HEK293 (cell line): Measurements from ENCODE around the gene FRG2C.
"Not testable (repeated sequence)": the region's sequence is repeated elsewhere in the genome, so short reads cannot be mapped to it uniquely, and the experiment has no call there.

Experiments
- CTCF ChIA-PET: fragments of 350-600 bp; formaldehyde crosslinking; extraction: SDS; loops from one replicate; lab custom pipeline; 2021; ENCODE audit warnings: antibody characterized with exemption; lab: Yijun Ruan, JAX
- POLR2A ChIA-PET: fragments of 300-600 bp; formaldehyde crosslinking; extraction: SDS; loops from one replicate; lab custom pipeline; 2020; ENCODE audit warnings: antibody characterized with exemption, inconsistent platforms; lab: Yijun Ruan, JAX
- H3K27ac ChIP-seq: fragments of 200-500 bp; sonication (Bioruptor generic); 2 replicates; pipeline ENCODE4 v1.5.1; 2014; ENCODE audit warnings: low read depth, low read length, control low read depth, inconsistent platforms; ENCODE audit errors: extremely low read depth
- H3K36me3 ChIP-seq, 2 experiments: fragments of 200-500 bp in 1 of 2; sonication (Bioruptor generic) in 1 of 2; 1 replicate in 1 of 2; 2 replicates in 1 of 2; pipeline ENCODE4 v1.5.1; 2014 to 2017; ENCODE audit warnings: inconsistent platforms in 2 of 2, low read length in 2 of 2; ENCODE audit not compliant: control insufficient read depth in 2 of 2, insufficient read depth in 1 of 2
- H3K4me1 ChIP-seq: fragments of 200-500 bp; sonication (Bioruptor generic); 2 replicates; pipeline ENCODE4 v1.5.1; 2014; ENCODE audit warnings: mild to moderate bottlenecking, low read length, inconsistent platforms; ENCODE audit not compliant: control insufficient read depth, insufficient read depth
- H3K4me3 ChIP-seq: 2 replicates; pipeline ENCODE4 v1.5.1; 2011; ENCODE audit warnings: low read depth, mild to moderate bottlenecking, control low read depth, low read length, moderate library complexity
- H3K9me3 ChIP-seq: fragments of 200-500 bp; sonication (Bioruptor generic); 2 replicates; pipeline ENCODE4 v1.5.1; 2014; ENCODE audit warnings: low read depth, low read length, inconsistent platforms; ENCODE audit not compliant: control insufficient read depth, insufficient read depth
- KLF16 ChIP-seq: fragments of 450-650 bp; formaldehyde crosslinking; IDR thresholded peaks from 2 replicates; pipeline ENCODE4 v1.5.1; 2017; ENCODE audit warnings: missing biosample characterization, missing genetic modification characterization
- KLF17 ChIP-seq: fragments of 450-650 bp; formaldehyde crosslinking; IDR thresholded peaks from 2 replicates; pipeline ENCODE4 v1.5.1; 2016; ENCODE audit warnings: missing biosample characterization, missing genetic modification characterization
- OVOL3 ChIP-seq: fragments of 450-650 bp; formaldehyde crosslinking; IDR thresholded peaks from 2 replicates; pipeline ENCODE4 v1.5.1; 2016; ENCODE audit warnings: missing biosample characterization, missing genetic modification characterization
- ZIC2 ChIP-seq: fragments of 450-650 bp; formaldehyde crosslinking; IDR thresholded peaks from 2 replicates; pipeline ENCODE4 v1.5.1; 2016; ENCODE audit warnings: missing biosample characterization, missing genetic modification characterization
- ZNF138 ChIP-seq: fragments of 450-650 bp; formaldehyde crosslinking; IDR thresholded peaks from 2 replicates; pipeline ENCODE4 v1.5.1; 2016; ENCODE audit warnings: missing biosample characterization, missing genetic modification characterization, borderline replicate concordance
- ZNF239 ChIP-seq: fragments of 450-650 bp; formaldehyde crosslinking; IDR thresholded peaks from 2 replicates; pipeline ENCODE4 v1.5.1; 2016; ENCODE audit warnings: missing biosample characterization, missing genetic modification characterization
- ZNF324 ChIP-seq: fragments of 450-650 bp; formaldehyde crosslinking; IDR thresholded peaks from 2 replicates; pipeline ENCODE4 v1.5.1; 2016; ENCODE audit warnings: missing biosample characterization, missing genetic modification characterization
- ZNF48 ChIP-seq: fragments of 450-650 bp; formaldehyde crosslinking; IDR thresholded peaks from 2 replicates; pipeline ENCODE4 v1.5.1; 2016; ENCODE audit warnings: missing biosample characterization, missing genetic modification characterization
- ZNF501 ChIP-seq: fragments of 450-650 bp; formaldehyde crosslinking; IDR thresholded peaks from 2 replicates; pipeline ENCODE4 v1.5.1; 2016; ENCODE audit warnings: missing biosample characterization, missing genetic modification characterization
- ZNF518A ChIP-seq: fragments of 450-650 bp; formaldehyde crosslinking; conservative IDR thresholded peaks from 2 replicates; pipeline ENCODE4 v1.5.1; 2016; ENCODE audit warnings: low read depth, missing biosample characterization, missing genetic modification characterization
- ZNF521 ChIP-seq: fragments of 450-650 bp; formaldehyde crosslinking; IDR thresholded peaks from 2 replicates; pipeline ENCODE4 v1.5.1; 2017; ENCODE audit warnings: missing biosample characterization, mild to moderate bottlenecking, missing genetic modification characterization
- ZNF645 ChIP-seq: fragments of 450-650 bp; formaldehyde crosslinking; IDR thresholded peaks from 2 replicates; pipeline ENCODE4; 2016; ENCODE audit warnings: missing biosample characterization, missing genetic modification characterization
- ZNF654 ChIP-seq: fragments of 450-650 bp; formaldehyde crosslinking; IDR thresholded peaks from 2 replicates; pipeline ENCODE4 v1.5.1; 2016; ENCODE audit warnings: low read depth, missing biosample characterization, missing genetic modification characterization
- ZNF777 ChIP-seq: fragments of 450-650 bp; formaldehyde crosslinking; IDR thresholded peaks from 2 replicates; pipeline ENCODE4 v1.5.1; 2017; ENCODE audit warnings: missing biosample characterization, missing genetic modification characterization, borderline replicate concordance
- ZNF792 ChIP-seq: fragments of 450-650 bp; formaldehyde crosslinking; IDR thresholded peaks from 2 replicates; pipeline ENCODE4 v1.5.1; 2016; ENCODE audit warnings: missing biosample characterization, missing genetic modification characterization
- ZSCAN23 ChIP-seq: fragments of 450-650 bp; formaldehyde crosslinking; IDR thresholded peaks from 2 replicates; pipeline ENCODE4 v1.5.1; 2016; ENCODE audit warnings: missing biosample characterization, missing genetic modification characterization
- TF ChIP-seq, protein P1 (sequence below): fragments of 450-650 bp; formaldehyde crosslinking; IDR thresholded peaks from 2 replicates; pipeline ENCODE4 v1.5.1; 2016; ENCODE audit warnings: missing biosample characterization, missing genetic modification characterization

Gene FRG2C

DNA sequence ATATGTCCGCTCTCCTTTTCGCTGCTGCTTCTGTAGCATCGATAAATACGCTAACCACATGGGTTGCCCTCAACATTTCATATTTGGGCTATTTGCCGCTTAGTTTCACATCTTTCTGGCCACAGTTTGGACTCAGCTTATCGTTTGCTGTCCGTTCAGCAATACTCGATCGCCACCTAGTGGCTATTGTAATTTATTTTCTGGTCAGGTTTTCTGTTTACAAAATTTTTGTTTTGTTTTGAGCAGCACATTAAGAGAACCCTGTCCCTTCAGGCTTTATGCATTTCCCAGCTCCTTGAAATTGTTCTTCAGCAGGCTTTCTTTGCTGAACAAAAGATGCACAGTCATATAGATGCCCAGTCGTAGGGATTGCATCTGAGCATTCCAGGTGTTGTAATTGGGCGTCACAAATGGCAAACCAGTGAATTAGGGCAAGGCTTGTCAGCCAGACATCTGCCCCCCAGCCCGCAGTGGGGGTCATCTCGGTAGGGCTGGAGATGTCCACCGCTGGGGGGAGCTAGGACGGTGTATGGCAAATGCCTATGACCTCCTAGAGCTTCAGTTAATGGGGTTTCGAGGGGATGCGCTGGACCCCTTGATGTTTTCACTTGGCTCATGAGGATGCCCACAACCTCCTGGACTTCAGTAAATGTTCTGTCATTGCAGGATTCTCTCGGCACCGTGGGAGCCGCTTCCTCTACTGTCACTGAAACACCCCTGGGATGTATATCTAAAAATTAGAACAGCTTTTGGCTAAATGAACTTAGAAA, 20.9 kb upstream of the FRG2C start:
- H3K4me3 ChIP-seq, H3K36me3 ChIP-seq, POLR2A ChIA-PET, H3K4me1 ChIP-seq, H3K27ac ChIP-seq, H3K9me3 ChIP-seq, CTCF ChIA-PET: not testable (repeated sequence)
- TF ChIP-seq ZNF654: peak; percentile 67
- TF ChIP-seq, protein P1, sequence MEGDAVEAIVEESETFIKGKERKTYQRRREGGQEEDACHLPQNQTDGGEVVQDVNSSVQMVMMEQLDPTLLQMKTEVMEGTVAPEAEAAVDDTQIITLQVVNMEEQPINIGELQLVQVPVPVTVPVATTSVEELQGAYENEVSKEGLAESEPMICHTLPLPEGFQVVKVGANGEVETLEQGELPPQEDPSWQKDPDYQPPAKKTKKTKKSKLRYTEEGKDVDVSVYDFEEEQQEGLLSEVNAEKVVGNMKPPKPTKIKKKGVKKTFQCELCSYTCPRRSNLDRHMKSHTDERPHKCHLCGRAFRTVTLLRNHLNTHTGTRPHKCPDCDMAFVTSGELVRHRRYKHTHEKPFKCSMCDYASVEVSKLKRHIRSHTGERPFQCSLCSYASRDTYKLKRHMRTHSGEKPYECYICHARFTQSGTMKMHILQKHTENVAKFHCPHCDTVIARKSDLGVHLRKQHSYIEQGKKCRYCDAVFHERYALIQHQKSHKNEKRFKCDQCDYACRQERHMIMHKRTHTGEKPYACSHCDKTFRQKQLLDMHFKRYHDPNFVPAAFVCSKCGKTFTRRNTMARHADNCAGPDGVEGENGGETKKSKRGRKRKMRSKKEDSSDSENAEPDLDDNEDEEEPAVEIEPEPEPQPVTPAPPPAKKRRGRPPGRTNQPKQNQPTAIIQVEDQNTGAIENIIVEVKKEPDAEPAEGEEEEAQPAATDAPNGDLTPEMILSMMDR (tag by site-specific recombination): peak; percentile 21; the same call in 1 of the 2 replicates

DNA sequence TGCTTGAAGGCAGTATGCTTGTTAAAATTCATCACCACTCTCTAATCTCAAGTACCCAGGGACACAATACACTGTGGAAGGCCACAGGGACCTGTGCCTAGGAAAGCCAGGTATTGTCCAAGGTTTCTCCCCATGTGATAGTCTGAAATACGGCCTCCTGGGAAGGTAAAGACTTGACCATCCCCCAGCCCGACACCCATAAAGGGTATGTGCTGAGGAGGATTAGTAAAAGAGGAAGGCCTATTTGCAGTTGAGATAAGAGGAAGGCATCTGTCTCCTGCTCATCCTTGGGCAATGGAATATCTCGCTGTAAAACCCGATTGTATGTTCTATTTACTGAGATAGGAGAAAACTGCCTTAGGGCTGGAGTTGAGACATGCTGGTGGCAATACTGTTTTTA, 18.6 kb upstream of the FRG2C start:
- POLR2A ChIA-PET, H3K9me3 ChIP-seq, H3K36me3 ChIP-seq, H3K27ac ChIP-seq, CTCF ChIA-PET, H3K4me1 ChIP-seq, H3K4me3 ChIP-seq: not testable (repeated sequence)

DNA sequence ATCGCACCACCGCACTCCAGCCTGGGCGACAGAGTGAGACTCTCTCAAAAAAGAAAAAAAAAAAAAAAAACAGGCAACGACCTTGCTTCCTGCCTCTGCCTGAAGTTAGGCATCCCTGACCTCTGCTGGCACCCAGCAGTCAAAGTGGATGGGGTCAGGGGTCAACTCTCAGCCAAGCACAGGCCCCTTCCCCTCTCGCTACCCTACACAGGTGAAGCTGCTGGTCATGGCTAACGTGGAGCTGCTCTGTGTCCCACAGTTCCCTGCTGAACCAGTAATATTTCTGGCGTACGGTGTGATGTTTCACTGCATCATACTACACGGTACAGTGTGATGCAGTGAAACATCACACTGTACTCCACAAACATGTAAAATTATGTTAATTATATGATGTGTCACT, 13.9 kb upstream of the FRG2C start:
- Histone ChIP-seq H3K9me3 (no peaks in the 10 kb centered on the region), H3K36me3 (no peaks in the 10 kb centered on the region), H3K4me1 (no peaks in the 10 kb centered on the region), H3K4me3 (no peak overlapping the region), H3K27ac (no peak overlapping the region)
- TF ChIP-seq ZNF138 (tag by site-specific recombination): no peak
- no peak for TF ChIP-seq ZNF645 (tag by site-specific recombination)
- TF ChIP-seq, protein P1 (tag by site-specific recombination): no peak
- TF ChIP-seq ZNF518A (tag by site-specific recombination): no peak
- TF ChIP-seq ZNF777 (tag by site-specific recombination): no peak
- TF ChIP-seq KLF16: no peak
- no peak for TF ChIP-seq ZNF239
- no peak for TF ChIP-seq ZNF792 (tag by site-specific recombination)
- no peak for TF ChIP-seq ZIC2 (tag by site-specific recombination)
- TF ChIP-seq ZSCAN23 (tag by site-specific recombination): no peak
- no peak for TF ChIP-seq ZNF501 (tag by site-specific recombination)
- TF ChIP-seq OVOL3 (tag by site-specific recombination): no peak
- no peak for TF ChIP-seq ZNF654
- no peak for TF ChIP-seq ZNF521 (tag by site-specific recombination)
- TF ChIP-seq KLF17 (tag by site-specific recombination): no peak
- no peak for TF ChIP-seq ZNF324
- TF ChIP-seq ZNF48 (tag by site-specific recombination): no peak
- CTCF ChIA-PET: no interaction called here
- POLR2A ChIA-PET: no interaction called here
